ENCODE measurements around the gene TUT7.
"Not testable (repeated sequence)": the region's sequence is repeated elsewhere in the genome, so short reads cannot be mapped to it uniquely, and the experiment has no call there.

Gene TUT7

GRCh38 chr9:86290341-86290740 lies 63.9 kb downstream of the TUT7 start:
- not testable (repeated sequence) for H3K4me1 ChIP-seq (ENCODE audit: insufficient read depth, low read length); H3K4me3 ChIP-seq (ENCODE audit: low read depth in 1 of 2, low read length in 2 of 2); H3K9ac ChIP-seq (ENCODE audit: low read length); H3K36me3 ChIP-seq (ENCODE audit: insufficient read depth, low read length); H3K27me3 ChIP-seq (ENCODE audit: control insufficient read depth in 1 of 2, insufficient read depth in 2 of 2, low read length in 2 of 2); H3K27ac ChIP-seq (ENCODE audit: low read depth, low read length); H3K9me3 ChIP-seq (ENCODE audit: low read length)

- Histone ChIP-seq H3K27me3 (ENCODE audit: control insufficient read depth in 1 of 2, insufficient read depth in 2 of 2, low read length in 2 of 2) (no peaks in the 10 kb centered on the region), H3K27ac (ENCODE audit: low read depth, low read length) (no peak overlapping the region), H3K4me3 (ENCODE audit: low read depth in 1 of 2, low read length in 2 of 2) (no peak overlapping the region), H3K9me3 (ENCODE audit: low read length) (no peaks in the 10 kb centered on the region), H3K9ac (ENCODE audit: low read length) (no peak overlapping the region), H3K4me1 (ENCODE audit: insufficient read depth, low read length) (no peaks in the 10 kb centered on the region), H3K36me3 (ENCODE audit: insufficient read depth, low read length) (no peaks in the 10 kb centered on the region)
Observed at GRCh38 chr9:86288499-86289198, 65.6 kb downstream of the TUT7 start.

DNA sequence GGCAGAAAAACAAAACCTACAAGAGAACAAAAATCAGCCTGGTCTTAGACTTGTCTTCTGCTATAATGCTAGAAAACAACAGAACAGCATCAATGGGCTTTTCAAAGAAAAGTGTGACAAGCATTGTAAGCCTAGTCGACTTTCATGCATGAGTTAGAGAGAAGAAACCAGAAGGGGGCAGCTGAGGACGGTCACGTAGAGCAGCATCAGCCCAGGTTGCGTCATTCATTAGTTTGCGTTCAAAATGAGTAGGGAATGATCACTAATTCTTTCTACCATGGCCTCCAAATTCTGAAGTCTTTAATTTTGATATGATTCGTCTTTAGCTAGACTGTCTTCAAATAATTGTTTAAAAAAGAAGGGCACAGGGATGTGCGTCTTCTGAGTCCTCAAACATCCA lies 67.2 kb downstream of the TUT7 start:
- H3K27ac ChIP-seq (ENCODE audit: low read depth, low read length): no peak overlapping the region
- no peaks in the 10 kb centered on the region for H3K9me3 ChIP-seq (ENCODE audit: low read length)
- H3K27me3 ChIP-seq (ENCODE audit: control insufficient read depth in 1 of 2, insufficient read depth in 2 of 2, low read length in 2 of 2): no peaks in the 10 kb centered on the region
- H3K4me3 ChIP-seq (ENCODE audit: low read depth in 1 of 2, low read length in 2 of 2): no peak overlapping the region
- H3K9ac ChIP-seq (ENCODE audit: low read length): no peak overlapping the region
- H3K4me1 ChIP-seq (ENCODE audit: insufficient read depth, low read length): peaks cover 4% of the 10 kb centered on the region
- no peaks in the 10 kb centered on the region for H3K36me3 ChIP-seq (ENCODE audit: insufficient read depth, low read length)

GRCh38 chr9:86286278-86286677 lies 67.9 kb downstream of the TUT7 start:
- Histone ChIP-seq H3K4me3 (ENCODE audit: low read depth in 1 of 2, low read length in 2 of 2) (no peak overlapping the region), H3K27ac (ENCODE audit: low read depth, low read length) (no peak overlapping the region), H3K27me3 (ENCODE audit: control insufficient read depth in 1 of 2, insufficient read depth in 2 of 2, low read length in 2 of 2) (no peaks in the 10 kb centered on the region), H3K9me3 (ENCODE audit: low read length) (no peaks in the 10 kb centered on the region), H3K4me1 (ENCODE audit: insufficient read depth, low read length) (peaks cover 8% of the 10 kb centered on the region), H3K9ac (ENCODE audit: low read length) (no peak overlapping the region), H3K36me3 (ENCODE audit: insufficient read depth, low read length) (no peaks in the 10 kb centered on the region)

DNA sequence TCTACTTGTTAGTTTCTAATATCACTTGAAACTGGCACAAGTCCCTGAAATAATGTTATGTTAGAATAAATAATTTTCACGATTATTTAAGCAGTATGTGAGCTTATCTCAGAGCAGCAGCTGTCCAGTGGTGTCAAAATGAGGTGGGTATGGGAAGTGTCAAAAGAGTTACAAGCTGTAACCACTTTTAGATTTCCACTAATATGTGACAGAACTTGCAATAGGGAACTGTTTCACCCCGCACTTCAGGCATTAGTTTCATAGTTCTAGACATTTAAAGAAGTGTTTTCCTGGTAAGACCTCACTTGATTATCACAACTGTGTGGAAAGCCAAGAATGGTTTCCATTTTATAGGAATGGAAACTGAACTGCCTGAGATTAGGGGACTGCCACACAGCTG lies 68.9 kb downstream of the TUT7 start:
- Histone ChIP-seq H3K27ac (ENCODE audit: low read depth, low read length) (no peak overlapping the region), H3K36me3 (ENCODE audit: insufficient read depth, low read length) (no peaks in the 10 kb centered on the region), H3K9ac (ENCODE audit: low read length) (no peak overlapping the region), H3K4me3 (ENCODE audit: low read depth in 1 of 2, low read length in 2 of 2) (no peak overlapping the region), H3K4me1 (ENCODE audit: insufficient read depth, low read length) (peaks cover 18% of the 10 kb centered on the region), H3K9me3 (ENCODE audit: low read length) (no peaks in the 10 kb centered on the region), H3K27me3 (ENCODE audit: control insufficient read depth in 1 of 2, insufficient read depth in 2 of 2, low read length in 2 of 2) (no peaks in the 10 kb centered on the region)

DNA sequence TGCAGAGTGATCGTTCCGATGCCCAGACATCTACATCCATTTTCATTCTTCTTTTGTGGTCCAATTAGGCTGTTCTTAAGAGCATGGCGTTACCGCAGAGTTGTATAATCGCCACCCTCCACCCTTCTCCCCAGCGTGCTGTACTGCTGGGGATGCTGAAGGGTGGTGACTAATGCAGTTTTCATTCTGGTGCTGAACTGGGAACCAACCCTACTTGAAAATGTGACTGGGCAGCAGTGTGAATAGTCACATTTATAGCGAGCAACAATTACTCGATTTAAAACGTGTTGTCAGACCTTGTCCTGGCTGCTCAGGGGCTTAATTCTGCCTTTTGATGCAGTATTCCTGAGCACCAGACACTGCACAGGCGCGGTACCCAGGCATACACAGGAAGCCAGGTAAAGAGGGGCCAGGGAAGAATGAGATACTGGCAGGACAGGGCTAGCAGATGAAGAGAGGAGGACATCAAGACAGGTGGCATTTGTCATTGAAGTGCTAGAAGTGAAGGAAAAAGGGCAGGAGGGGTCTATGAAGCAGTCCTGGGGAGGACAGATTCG lies 71.2 kb downstream of the TUT7 start:
- peak overlapping the region; percentile 66 to 76 for H3K4me3 ChIP-seq (ENCODE audit: low read depth in 1 of 2, low read length in 2 of 2)
- H3K9me3 ChIP-seq (ENCODE audit: low read length): no peaks in the 10 kb centered on the region
- peaks cover 32% of the 10 kb centered on the region for H3K4me1 ChIP-seq (ENCODE audit: insufficient read depth, low read length)
- H3K27ac ChIP-seq (ENCODE audit: low read depth, low read length): peak overlapping the region; percentile 91
- no peaks in the 10 kb centered on the region for H3K27me3 ChIP-seq (ENCODE audit: control insufficient read depth in 1 of 2, insufficient read depth in 2 of 2, low read length in 2 of 2)
- no peaks in the 10 kb centered on the region for H3K36me3 ChIP-seq (ENCODE audit: insufficient read depth, low read length)
- peak overlapping the region; percentile 17 for H3K9ac ChIP-seq (ENCODE audit: low read length)

DNA sequence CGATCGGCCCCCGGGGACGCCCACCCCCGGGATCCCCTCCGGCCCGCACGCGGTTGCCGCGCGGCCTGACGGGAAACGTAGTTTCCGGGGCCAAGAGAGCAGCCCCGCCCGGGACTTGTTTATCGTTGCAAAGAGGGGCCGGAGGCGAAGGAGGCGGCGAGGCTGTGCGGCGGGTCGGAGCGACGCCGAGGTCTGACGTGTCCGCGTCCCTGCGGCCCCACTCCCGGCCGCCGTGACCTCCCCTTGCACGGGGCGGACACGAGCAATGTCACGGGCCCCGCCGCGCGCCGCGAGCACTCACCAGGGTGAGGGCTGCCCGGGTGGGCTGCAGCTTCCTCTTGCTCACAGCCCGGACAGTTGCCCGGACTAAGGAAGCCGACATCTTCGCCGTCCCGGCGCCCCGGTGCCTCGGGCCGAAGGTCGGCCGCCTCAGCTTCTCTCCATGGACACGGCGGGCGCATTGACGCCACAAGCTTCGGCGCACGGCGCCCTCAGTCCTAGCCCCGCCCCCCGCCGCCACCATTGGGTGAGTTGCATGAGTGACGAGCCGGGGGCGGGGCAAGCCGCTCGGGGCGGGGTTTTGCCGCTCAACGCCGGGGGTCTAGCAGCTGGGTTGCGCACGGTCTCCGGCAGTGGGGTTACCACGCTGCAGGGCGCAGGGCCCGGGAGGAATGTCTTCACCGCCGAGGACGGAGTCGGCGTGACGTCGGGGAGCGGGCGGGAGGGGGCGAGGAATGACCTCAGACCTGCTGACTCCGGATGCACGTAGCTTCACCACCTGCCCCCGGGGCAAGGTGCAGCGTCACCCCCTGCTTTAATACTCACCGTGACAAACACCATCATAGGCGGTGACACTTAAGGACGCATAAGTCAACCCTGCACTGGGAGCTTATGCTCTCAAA lies 71.9 kb downstream of the TUT7 start, which contains the start of gene ISCA1:
ISCA1 (minus strand) TSS at position 462 of the 902 bp plus-strand sequence; CDS start at position 382, 80 bp downstream.
- H3K27me3 ChIP-seq (ENCODE audit: control insufficient read depth in 1 of 2, insufficient read depth in 2 of 2, low read length in 2 of 2): no peaks in the 10 kb centered on the region
- no peaks in the 10 kb centered on the region for H3K36me3 ChIP-seq (ENCODE audit: insufficient read depth, low read length)
- H3K4me1 ChIP-seq (ENCODE audit: insufficient read depth, low read length): peaks cover 32% of the 10 kb centered on the region
- H3K9ac ChIP-seq (ENCODE audit: low read length): peak within 1 kb of the TSS; percentile 84
- H3K27ac ChIP-seq (ENCODE audit: low read depth, low read length): peak within 1 kb of the TSS; percentile 91
- H3K4me3 ChIP-seq (ENCODE audit: low read depth in 1 of 2, low read length in 2 of 2): peak within 1 kb of the TSS; percentile 66 to 76
- H3K9me3 ChIP-seq (ENCODE audit: low read length): no peaks in the 10 kb centered on the region

GRCh38 chr9:86281593-86282076 lies 72.6 kb downstream of the TUT7 start:
- Histone ChIP-seq H3K9ac (ENCODE audit: low read length) (peak overlapping the region; percentile 84), H3K27me3 (ENCODE audit: control insufficient read depth in 1 of 2, insufficient read depth in 2 of 2, low read length in 2 of 2) (no peaks in the 10 kb centered on the region), H3K36me3 (ENCODE audit: insufficient read depth, low read length) (no peaks in the 10 kb centered on the region), H3K27ac (ENCODE audit: low read depth, low read length) (peak overlapping the region; percentile 91), H3K9me3 (ENCODE audit: low read length) (no peaks in the 10 kb centered on the region), H3K4me3 (ENCODE audit: low read depth in 1 of 2, low read length in 2 of 2) (peak overlapping the region; percentile 66 to 76), H3K4me1 (ENCODE audit: insufficient read depth, low read length) (peaks cover 32% of the 10 kb centered on the region)

DNA sequence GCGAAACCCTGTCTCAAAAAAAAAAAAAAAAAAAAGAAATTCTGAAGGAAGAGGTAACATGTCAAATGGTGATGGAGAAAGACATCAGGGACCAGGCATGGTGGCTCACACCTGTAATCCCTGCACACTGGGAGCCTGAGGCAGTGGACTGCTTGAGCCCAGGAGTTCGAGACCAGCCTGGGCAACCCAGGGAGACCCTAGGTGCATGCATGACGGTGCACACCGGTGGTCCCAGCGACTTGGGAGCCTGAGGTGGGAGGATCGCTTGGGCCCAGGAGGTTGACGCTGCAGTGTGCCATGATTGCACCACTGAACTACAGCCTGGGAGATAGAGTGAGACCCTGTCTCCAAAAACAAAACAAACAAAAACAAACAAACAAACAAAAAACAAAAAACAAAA lies 73.6 kb downstream of the TUT7 start:
- Histone ChIP-seq H3K4me1 (ENCODE audit: insufficient read depth, low read length) (peaks cover 32% of the 10 kb centered on the region), H3K27me3 (ENCODE audit: control insufficient read depth in 1 of 2, insufficient read depth in 2 of 2, low read length in 2 of 2) (no peaks in the 10 kb centered on the region), H3K9me3 (ENCODE audit: low read length) (no peaks in the 10 kb centered on the region), H3K27ac (ENCODE audit: low read depth, low read length) (no peak overlapping the region), H3K4me3 (ENCODE audit: low read depth in 1 of 2, low read length in 2 of 2) (peak overlapping the region in 1 of 2 donors; percentile 66), H3K36me3 (ENCODE audit: insufficient read depth, low read length) (no peaks in the 10 kb centered on the region), H3K9ac (ENCODE audit: low read length) (no peak overlapping the region)

- peaks cover 36% of the 10 kb centered on the region for H3K4me1 ChIP-seq (ENCODE audit: insufficient read depth, low read length)
- no peak overlapping the region for H3K9ac ChIP-seq (ENCODE audit: low read length)
- H3K27ac ChIP-seq (ENCODE audit: low read depth, low read length): no peak overlapping the region
- H3K36me3 ChIP-seq (ENCODE audit: insufficient read depth, low read length): no peaks in the 10 kb centered on the region
- no peaks in the 10 kb centered on the region for H3K9me3 ChIP-seq (ENCODE audit: low read length)
- no peaks in the 10 kb centered on the region for H3K27me3 ChIP-seq (ENCODE audit: control insufficient read depth in 1 of 2, insufficient read depth in 2 of 2, low read length in 2 of 2)
- H3K4me3 ChIP-seq (ENCODE audit: low read depth in 1 of 2, low read length in 2 of 2): no peak overlapping the region
Observed at GRCh38 chr9:86279839-86280238, 74.4 kb downstream of the TUT7 start.

GRCh38 chr9:86277072-86277471 lies 77.1 kb downstream of the TUT7 start:
- Histone ChIP-seq H3K27ac (ENCODE audit: low read depth, low read length) (no peak overlapping the region), H3K4me3 (ENCODE audit: low read depth in 1 of 2, low read length in 2 of 2) (no peak overlapping the region), H3K27me3 (ENCODE audit: control insufficient read depth in 1 of 2, insufficient read depth in 2 of 2, low read length in 2 of 2) (no peaks in the 10 kb centered on the region), H3K9ac (ENCODE audit: low read length) (no peak overlapping the region), H3K36me3 (ENCODE audit: insufficient read depth, low read length) (peaks cover 17% of the 10 kb centered on the region), H3K9me3 (ENCODE audit: low read length) (no peaks in the 10 kb centered on the region), H3K4me1 (ENCODE audit: insufficient read depth, low read length) (peaks cover 37% of the 10 kb centered on the region)

Measured in muscle layer of colon (tissue), 2 donors.